Measurements from ENCODE around the gene COL13A1. TPM values are rescaled to one million over a fixed set of nuclear protein-coding genes. Genes with fewer than 3 reads are reported as not detected.

Gene COL13A1
- total RNA-seq, 2 donors from 2014 or later = not detected

- DNase-seq (ENCODE audit: low spot score) = no peak
- H3K27ac Mint-ChIP-seq = peak overlapping the region; percentile 47 to 77
- peaks cover 70 to 71% of the 10 kb centered on the region in 2 donors for H3K4me1 Mint-ChIP-seq (ENCODE audit: low read depth in 2 of 2)
- H3K36me3 Mint-ChIP-seq = peaks cover 6% of the 10 kb centered on the region
- H3K27me3 Mint-ChIP-seq = no peaks in the 10 kb centered on the region
- peak in 1 of 2 donors; percentile 37 for ATAC-seq
- H3K4me3 Mint-ChIP-seq = peak overlapping the region; percentile 64
- peaks cover 8% of the 10 kb centered on the region for H3K9me3 Mint-ChIP-seq
Observed at GRCh38 chr10:69817078-69817581, 15.4 kb downstream of the COL13A1 start.

- peak overlapping the region; percentile 47 to 83 for H3K27ac Mint-ChIP-seq
- peaks cover 6% of the 10 kb centered on the region for H3K36me3 Mint-ChIP-seq
- H3K4me3 Mint-ChIP-seq = peak overlapping the region; percentile 64
Observed at GRCh38 chr10:69818676-69819239, 17.1 kb downstream of the COL13A1 start.

GRCh38 chr10:69819716-69820506 lies 18.2 kb downstream of the COL13A1 start:
- DNase-seq (ENCODE audit: low spot score) = no peak
- peaks cover 6% of the 10 kb centered on the region for H3K36me3 Mint-ChIP-seq
- peaks cover 8% of the 10 kb centered on the region for H3K9me3 Mint-ChIP-seq
- H3K4me3 Mint-ChIP-seq = peak overlapping the region; percentile 82
- peak overlapping the region; percentile 11 to 83 for H3K27ac Mint-ChIP-seq
- peaks cover 0 to 2% of the 10 kb centered on the region in 2 donors for H3K27me3 Mint-ChIP-seq
- ATAC-seq = peak; percentile 39 to 41
- H3K4me1 Mint-ChIP-seq (ENCODE audit: low read depth in 2 of 2) = peaks cover 67 to 76% of the 10 kb centered on the region in 2 donors

More at GRCh38 chr10:69818676-69819239, 17.1 kb downstream of the COL13A1 start:
- H3K4me1 Mint-ChIP-seq (ENCODE audit: low read depth in 2 of 2) = peaks cover 64 to 76% of the 10 kb centered on the region in 2 donors
- H3K9me3 Mint-ChIP-seq = peaks cover 8% of the 10 kb centered on the region
- DNase-seq (ENCODE audit: low spot score) (no peak), ATAC-seq (no peak)
- no peaks in the 10 kb centered on the region for H3K27me3 Mint-ChIP-seq

- peaks cover 0 to 2% of the 10 kb centered on the region in 2 donors for H3K27me3 Mint-ChIP-seq
- peaks cover 8% of the 10 kb centered on the region for H3K9me3 Mint-ChIP-seq
- ATAC-seq (peak; percentile 45 to 67), DNase-seq (ENCODE audit: low spot score) (no peak)
- peaks cover 65 to 78% of the 10 kb centered on the region in 2 donors for H3K4me1 Mint-ChIP-seq (ENCODE audit: low read depth in 2 of 2)
- peak overlapping the region; percentile 82 for H3K4me3 Mint-ChIP-seq
- H3K27ac Mint-ChIP-seq = peak overlapping the region; percentile 11 to 83
- peaks cover 6% of the 10 kb centered on the region for H3K36me3 Mint-ChIP-seq
Observed at GRCh38 chr10:69820817-69821216, 19.1 kb downstream of the COL13A1 start.

- DNase-seq (ENCODE audit: low spot score) (no peak), ATAC-seq (no peak)
- Mint-ChIP-seq H3K27ac (peak overlapping the region in 1 of 2 donors; percentile 30), H3K4me1 (ENCODE audit: low read depth in 2 of 2) (peaks cover 39 to 68% of the 10 kb centered on the region in 2 donors), H3K27me3 (peaks cover 14 to 20% of the 10 kb centered on the region in 2 donors), H3K36me3 (no peaks in the 10 kb centered on the region), H3K4me3 (no peak overlapping the region), H3K9me3 (no peaks in the 10 kb centered on the region)
Observed at GRCh38 chr10:69825604-69826003, 23.9 kb downstream of the COL13A1 start.

GRCh38 chr10:69826094-69826493 lies 24.4 kb downstream of the COL13A1 start:
- peaks cover 14 to 20% of the 10 kb centered on the region in 2 donors for H3K27me3 Mint-ChIP-seq
- no peak overlapping the region for H3K4me3 Mint-ChIP-seq
- DNase-seq (ENCODE audit: low spot score) (no peak), ATAC-seq (no peak)
- H3K36me3 Mint-ChIP-seq = no peaks in the 10 kb centered on the region
- peaks cover 35 to 67% of the 10 kb centered on the region in 2 donors for H3K4me1 Mint-ChIP-seq (ENCODE audit: low read depth in 2 of 2)
- no peaks in the 10 kb centered on the region for H3K9me3 Mint-ChIP-seq
- peak overlapping the region in 1 of 2 donors; percentile 30 for H3K27ac Mint-ChIP-seq

GRCh38 chr10:69826789-69827554 lies 25.3 kb downstream of the COL13A1 start:
- ATAC-seq (no peak), DNase-seq (ENCODE audit: low spot score) (no peak)
- Mint-ChIP-seq H3K4me3 (no peak overlapping the region), H3K27me3 (peaks cover 14 to 20% of the 10 kb centered on the region in 2 donors), H3K36me3 (no peaks in the 10 kb centered on the region), H3K4me1 (ENCODE audit: low read depth in 2 of 2) (peaks cover 28 to 63% of the 10 kb centered on the region in 2 donors), H3K9me3 (no peaks in the 10 kb centered on the region), H3K27ac (peak overlapping the region in 1 of 2 donors; percentile 32)

- H3K27me3 Mint-ChIP-seq = peaks cover 17 to 22% of the 10 kb centered on the region in 2 donors
- no peaks in the 10 kb centered on the region for H3K9me3 Mint-ChIP-seq
- H3K27ac Mint-ChIP-seq = no peak overlapping the region
- ATAC-seq (no peak), DNase-seq (ENCODE audit: low spot score) (no peak)
- H3K36me3 Mint-ChIP-seq = no peaks in the 10 kb centered on the region
- peak overlapping the region; percentile 13 for H3K4me3 Mint-ChIP-seq
- peaks cover 28 to 55% of the 10 kb centered on the region in 2 donors for H3K4me1 Mint-ChIP-seq (ENCODE audit: low read depth in 2 of 2)
Observed at GRCh38 chr10:69828144-69828870, 26.6 kb downstream of the COL13A1 start.

- Mint-ChIP-seq H3K9me3 (no peaks in the 10 kb centered on the region), H3K4me3 (no peak overlapping the region), H3K36me3 (no peaks in the 10 kb centered on the region), H3K4me1 (ENCODE audit: low read depth in 2 of 2) (peaks cover 25 to 54% of the 10 kb centered on the region in 2 donors), H3K27ac (no peak overlapping the region), H3K27me3 (peaks cover 18 to 36% of the 10 kb centered on the region in 2 donors)
- ATAC-seq (no peak), DNase-seq (ENCODE audit: low spot score) (no peak)
Observed at GRCh38 chr10:69829775-69830174, 28.1 kb downstream of the COL13A1 start.

GRCh38 chr10:69831231-69831855 lies 29.6 kb downstream of the COL13A1 start:
- no peaks in the 10 kb centered on the region for H3K9me3 Mint-ChIP-seq
- DNase-seq (ENCODE audit: low spot score) (no peak), ATAC-seq (no peak)
- H3K4me1 Mint-ChIP-seq (ENCODE audit: low read depth in 2 of 2) = peaks cover 17 to 46% of the 10 kb centered on the region in 2 donors
- peak overlapping the region in 1 of 2 donors; percentile 44 for H3K27ac Mint-ChIP-seq
- H3K36me3 Mint-ChIP-seq = no peaks in the 10 kb centered on the region
- H3K27me3 Mint-ChIP-seq = peaks cover 18 to 37% of the 10 kb centered on the region in 2 donors
- H3K4me3 Mint-ChIP-seq = no peak overlapping the region

GRCh38 chr10:69835233-69835632 lies 33.5 kb downstream of the COL13A1 start:
- H3K27me3 Mint-ChIP-seq = peaks cover 6 to 16% of the 10 kb centered on the region in 2 donors
- peak overlapping the region in 1 of 2 donors; percentile 30 for H3K27ac Mint-ChIP-seq
- no peaks in the 10 kb centered on the region for H3K36me3 Mint-ChIP-seq
- no peaks in the 10 kb centered on the region for H3K9me3 Mint-ChIP-seq
- ATAC-seq (no peak), DNase-seq (ENCODE audit: low spot score) (no peak)
- peaks cover 9 to 30% of the 10 kb centered on the region in 2 donors for H3K4me1 Mint-ChIP-seq (ENCODE audit: low read depth in 2 of 2)
- no peak overlapping the region for H3K4me3 Mint-ChIP-seq

GRCh38 chr10:69835875-69836730 lies 34.4 kb downstream of the COL13A1 start:
- H3K4me3 Mint-ChIP-seq = no peak overlapping the region
- H3K4me1 Mint-ChIP-seq (ENCODE audit: low read depth in 2 of 2) = peaks cover 9 to 31% of the 10 kb centered on the region in 2 donors
- DNase-seq (ENCODE audit: low spot score) (no peak), ATAC-seq (no peak)
- H3K27ac Mint-ChIP-seq = peak overlapping the region in 1 of 2 donors; percentile 30
- peaks cover 6 to 18% of the 10 kb centered on the region in 2 donors for H3K27me3 Mint-ChIP-seq
- H3K9me3 Mint-ChIP-seq = no peaks in the 10 kb centered on the region
- no peaks in the 10 kb centered on the region for H3K36me3 Mint-ChIP-seq

Data from natural killer cell treated with Interleukin-12 subunit alpha and Interleukin-12 subunit beta and Interleukin-15 and Interleukin-18, amount 100 ng/mL, for 72 hours (primary cell).